NT2/D1 (cell line): ENCODE measurements around the gene ST6GALNAC3.
"Not testable (repeated sequence)": the region's sequence is repeated elsewhere in the genome, so short reads cannot be mapped to it uniquely, and the experiment has no call there.

ENCODE experiments used
- DNase-seq: peaks from one replicate; pipeline ENCODE4 v3.0.0-alpha.2; 2011; ENCODE audit warnings: low read depth, low spot score
- H3K27me3 ChIP-seq: 2 replicates; pipeline ENCODE4 v1.6.0; 2011; ENCODE audit warnings: mild to moderate bottlenecking; ENCODE audit not compliant: insufficient read length, insufficient read depth
- H3K36me3 ChIP-seq: 2 replicates; pipeline ENCODE4 v1.6.1; 2011; ENCODE audit warnings: mild to moderate bottlenecking, low read length, mixed read lengths; ENCODE audit not compliant: insufficient read depth, insufficient read length
- H3K4me1 ChIP-seq: 2 replicates; pipeline ENCODE4 v1.5.1; 2011; ENCODE audit not compliant: insufficient read depth, insufficient read length
- H3K4me3 ChIP-seq: 2 replicates; pipeline ENCODE4 v1.5.1; 2011; ENCODE audit warnings: low read depth; ENCODE audit not compliant: insufficient read length
- H3K9ac ChIP-seq: 2 replicates; pipeline ENCODE4 v1.6.0; 2011; ENCODE audit warnings: low read depth; ENCODE audit not compliant: insufficient read length
- H3K9me3 ChIP-seq: 2 replicates; pipeline ENCODE4 v1.5.1; 2011; ENCODE audit warnings: mild to moderate bottlenecking, low read length; ENCODE audit not compliant: insufficient read depth
- SUZ12 ChIP-seq: IDR thresholded peaks from 2 replicates; pipeline ENCODE4 v1.6.1; 2011; ENCODE audit not compliant: insufficient read length, insufficient read depth; ENCODE audit errors: extremely low read depth
- YY1 ChIP-seq: IDR thresholded peaks from 2 replicates; pipeline ENCODE4 v1.6.1; 2011; ENCODE audit not compliant: insufficient read length, insufficient read depth
- ZNF274 ChIP-seq: IDR thresholded peaks from 2 replicates; pipeline ENCODE4 v1.6.1; 2011; ENCODE audit warnings: mild to moderate bottlenecking, low read depth, low read length

ST6GALNAC3 gene

DNA sequence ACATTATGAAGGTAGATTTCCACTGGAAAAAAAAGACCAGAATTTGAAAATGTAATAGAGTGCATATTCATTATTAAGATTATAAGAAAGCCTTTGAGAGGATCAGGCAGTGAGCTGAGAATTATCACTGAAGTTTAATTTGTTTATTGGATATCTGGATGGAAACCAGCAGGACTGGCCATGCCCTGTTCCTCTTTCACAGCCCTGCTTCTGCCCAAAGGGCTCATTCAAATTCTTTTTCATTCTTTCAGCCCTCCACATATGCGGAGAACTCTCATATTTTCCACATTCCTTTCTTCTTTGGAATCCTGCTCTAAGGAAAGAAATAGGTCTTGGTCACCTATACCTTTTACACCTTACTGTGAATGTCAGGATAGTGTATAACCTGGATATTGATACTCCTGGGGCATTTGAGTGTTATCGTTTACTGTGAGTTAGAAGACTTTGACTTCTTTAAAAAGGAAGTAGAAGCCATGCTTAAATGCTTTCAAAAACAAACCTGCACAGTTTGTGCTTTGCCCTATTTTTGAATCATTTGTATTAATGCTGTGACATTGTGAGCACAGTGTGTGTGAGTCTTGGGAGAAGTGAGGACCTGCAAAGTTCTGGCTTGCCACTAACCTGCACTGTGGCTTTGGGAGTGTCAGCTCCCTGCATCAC is 35.5 kb downstream of the ST6GALNAC3 start:
- no peak overlapping the region for H3K9ac ChIP-seq
- no peaks in the 10 kb centered on the region for H3K4me1 ChIP-seq
- DNase-seq = no peak
- H3K4me3 ChIP-seq = no peak overlapping the region
- TF ChIP-seq SUZ12 = no peak
- TF ChIP-seq YY1 = no peak
- TF ChIP-seq ZNF274 = no peak
- no peaks in the 10 kb centered on the region for H3K27me3 ChIP-seq
- H3K36me3 ChIP-seq = no peaks in the 10 kb centered on the region
- H3K9me3 ChIP-seq = no peaks in the 10 kb centered on the region

DNA sequence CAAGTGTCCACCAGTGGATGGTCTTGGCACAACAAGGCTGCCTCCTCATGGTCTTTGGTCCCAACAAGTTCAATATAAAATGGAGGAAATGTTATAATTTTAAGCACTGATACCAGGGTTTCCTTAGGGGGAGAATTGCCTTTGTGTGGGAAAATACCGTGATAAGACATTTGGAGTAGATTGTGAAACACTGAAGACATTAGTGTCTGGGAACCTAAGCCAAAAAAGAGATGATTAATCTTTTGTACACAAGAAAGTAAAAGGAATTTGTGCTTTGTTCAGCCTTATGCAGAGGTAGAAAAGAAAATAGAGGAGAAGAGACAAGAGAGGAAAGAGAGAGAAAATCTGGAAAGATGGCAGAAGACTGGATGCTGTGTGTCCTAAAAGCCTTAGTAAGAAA is 36.1 kb downstream of the ST6GALNAC3 start:
- TF ChIP-seq ZNF274 (no peak), YY1 (no peak), SUZ12 (no peak)
- Histone ChIP-seq H3K4me1 (no peaks in the 10 kb centered on the region), H3K4me3 (no peak overlapping the region), H3K9ac (no peak overlapping the region), H3K36me3 (no peaks in the 10 kb centered on the region), H3K9me3 (no peaks in the 10 kb centered on the region), H3K27me3 (no peaks in the 10 kb centered on the region)
- no peak for DNase-seq

DNA sequence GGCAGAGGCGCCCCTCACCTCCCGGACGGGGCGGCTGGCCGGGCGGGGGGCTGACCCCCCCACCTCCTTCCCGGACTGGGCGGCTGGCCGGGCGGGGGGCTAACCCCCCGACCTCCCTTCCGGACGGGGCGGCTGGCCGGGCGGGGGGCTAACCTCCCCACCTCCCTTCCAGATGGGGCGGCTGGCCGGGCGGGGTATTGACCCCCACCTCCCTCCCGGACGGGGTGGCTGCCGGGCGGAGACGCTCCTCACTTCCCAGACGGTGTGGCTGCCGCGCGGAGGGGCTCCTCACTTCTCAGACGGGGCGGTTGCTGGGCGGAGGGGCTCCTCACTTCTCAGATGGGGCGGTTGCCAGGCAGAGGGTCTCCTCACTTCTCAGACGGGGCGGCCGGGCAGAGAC is 37.8 kb downstream of the ST6GALNAC3 start:
- not testable (repeated sequence) for H3K27me3 ChIP-seq

DNA sequence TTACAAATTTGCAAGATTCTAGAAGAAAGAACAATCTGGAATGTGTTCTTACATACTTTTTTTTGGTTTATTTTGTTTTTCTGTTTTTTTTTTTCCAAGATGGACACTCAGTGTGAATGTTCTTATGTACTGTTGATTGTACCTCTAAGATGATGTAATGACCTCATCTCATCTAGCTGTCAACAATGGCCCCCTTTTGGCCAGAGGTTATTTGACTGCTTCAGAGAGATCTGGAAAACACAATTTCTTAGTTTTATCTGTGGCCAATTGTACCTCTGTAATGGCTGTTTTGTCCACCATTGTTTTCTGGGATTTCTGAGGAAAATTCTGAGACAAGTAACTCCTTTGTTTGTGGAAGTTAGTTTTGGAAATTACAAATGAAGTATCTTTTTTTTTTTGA is 38.9 kb downstream of the ST6GALNAC3 start:
- Histone ChIP-seq H3K9me3 (no peaks in the 10 kb centered on the region), H3K36me3 (no peaks in the 10 kb centered on the region), H3K4me1 (no peaks in the 10 kb centered on the region), H3K4me3 (no peak overlapping the region), H3K27me3 (no peaks in the 10 kb centered on the region), H3K9ac (no peak overlapping the region)
- no peak for DNase-seq
- TF ChIP-seq SUZ12 (no peak), ZNF274 (no peak), YY1 (no peak)

More for the DNA sequence above, 37.8 kb downstream of the ST6GALNAC3 start:
- not testable (repeated sequence) for H3K4me3 ChIP-seq, DNase-seq, H3K4me1 ChIP-seq, H3K9ac ChIP-seq, H3K9me3 ChIP-seq, H3K36me3 ChIP-seq

DNA sequence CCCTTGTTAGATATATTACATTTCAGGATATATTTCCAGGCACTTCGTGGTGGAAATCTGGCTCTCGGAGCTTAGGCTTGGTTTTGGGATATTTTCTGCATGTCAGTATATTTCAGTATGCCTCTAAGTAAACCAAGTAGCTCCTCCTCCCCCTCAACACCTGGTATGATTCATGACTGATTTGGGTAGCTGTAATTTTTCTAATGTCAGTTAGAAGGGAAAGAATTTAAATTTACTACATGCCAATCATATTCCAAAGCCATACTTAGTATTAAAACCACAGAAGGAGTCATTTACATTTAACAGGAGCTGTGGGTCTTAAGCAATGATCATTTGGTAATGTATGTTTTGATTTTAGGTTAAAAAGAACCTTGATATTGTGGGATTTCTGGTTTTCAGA is 40.6 kb downstream of the ST6GALNAC3 start:
- H3K4me3 ChIP-seq = no peak overlapping the region
- no peaks in the 10 kb centered on the region for H3K36me3 ChIP-seq
- no peak for DNase-seq
- H3K9me3 ChIP-seq = no peaks in the 10 kb centered on the region
- no peaks in the 10 kb centered on the region for H3K27me3 ChIP-seq
- TF ChIP-seq YY1 = no peak
- TF ChIP-seq SUZ12 = no peak
- TF ChIP-seq ZNF274 = no peak
- no peak overlapping the region for H3K9ac ChIP-seq
- H3K4me1 ChIP-seq = no peaks in the 10 kb centered on the region

DNA sequence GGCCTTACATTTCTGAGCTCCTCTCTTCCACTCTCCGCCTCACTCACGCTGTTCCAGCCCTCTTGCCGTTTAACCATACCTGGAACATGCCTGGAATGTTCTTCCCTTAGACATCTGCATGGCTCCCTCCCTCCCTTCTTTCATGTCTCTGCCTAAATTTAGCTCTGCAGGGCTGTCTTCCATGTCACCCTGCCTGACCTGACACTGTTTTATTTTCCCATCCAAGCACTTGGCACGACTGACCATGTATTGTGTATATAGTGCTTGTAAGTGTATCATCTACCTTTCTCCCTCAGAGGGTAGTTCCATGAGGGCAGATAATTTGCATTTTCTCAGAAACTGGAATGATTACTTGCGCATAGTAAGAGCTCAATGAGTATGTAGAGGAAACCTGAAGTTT is 47.3 kb downstream of the ST6GALNAC3 start:
- Histone ChIP-seq H3K36me3 (no peaks in the 10 kb centered on the region), H3K9me3 (no peaks in the 10 kb centered on the region), H3K4me3 (no peak overlapping the region), H3K9ac (no peak overlapping the region), H3K4me1 (no peaks in the 10 kb centered on the region), H3K27me3 (no peaks in the 10 kb centered on the region)
- no peak for DNase-seq
- TF ChIP-seq YY1 (no peak), ZNF274 (no peak), SUZ12 (no peak)

DNA sequence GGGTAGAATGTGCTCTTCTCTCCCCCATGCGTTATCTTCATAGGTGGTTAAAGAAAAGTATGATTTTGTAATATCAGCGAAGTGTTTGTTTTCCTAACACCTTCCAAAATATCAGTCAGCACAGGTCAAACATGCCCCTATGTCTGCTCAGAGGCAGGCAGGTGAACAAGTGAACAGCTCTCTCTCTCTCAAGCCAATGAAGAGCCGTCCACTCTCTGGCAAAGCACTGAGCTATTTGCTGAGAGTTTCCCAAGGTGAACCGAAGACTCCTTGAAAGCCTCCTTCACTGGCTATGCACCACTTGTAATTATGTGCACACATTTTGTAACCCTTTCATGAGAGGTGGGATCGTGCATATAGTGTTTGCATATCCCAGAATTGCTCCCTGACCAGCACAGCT is 47.7 kb downstream of the ST6GALNAC3 start:
- Histone ChIP-seq H3K27me3 (no peaks in the 10 kb centered on the region), H3K4me1 (no peaks in the 10 kb centered on the region), H3K36me3 (no peaks in the 10 kb centered on the region), H3K9ac (no peak overlapping the region), H3K9me3 (no peaks in the 10 kb centered on the region), H3K4me3 (no peak overlapping the region)
- no peak for TF ChIP-seq YY1
- TF ChIP-seq SUZ12 = no peak
- no peak for TF ChIP-seq ZNF274
- DNase-seq = no peak

DNA sequence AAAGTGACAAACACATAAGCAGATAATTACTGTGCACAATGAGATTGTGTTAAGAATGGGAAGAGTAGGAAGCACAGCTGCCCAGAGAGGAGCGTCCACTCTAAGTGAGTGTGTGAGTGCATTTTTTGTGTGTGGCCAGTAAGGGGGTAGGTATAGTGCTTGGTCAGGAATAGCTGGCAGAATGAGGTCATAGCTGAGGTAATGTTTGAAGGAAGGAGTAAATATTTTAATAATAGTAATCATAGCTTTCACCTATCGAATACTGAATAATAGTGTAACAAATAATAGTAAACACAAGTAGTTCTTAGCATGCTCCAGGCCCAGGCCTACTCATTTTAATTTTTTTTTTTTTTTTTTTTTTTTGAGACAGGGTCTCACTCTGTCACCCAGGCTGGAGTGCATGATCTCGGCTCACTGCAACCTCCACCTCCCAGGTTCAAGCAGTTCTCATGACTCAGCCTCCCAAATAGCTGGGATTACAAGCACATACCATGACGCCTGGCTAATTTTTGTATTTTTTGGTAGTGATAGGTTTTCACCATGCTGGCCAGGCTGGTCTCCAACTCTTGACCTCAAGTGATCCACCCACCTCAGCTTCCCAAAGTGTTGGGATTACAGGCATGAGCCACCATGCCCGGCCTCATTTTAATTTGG is 49.0 kb downstream of the ST6GALNAC3 start:
- not testable (repeated sequence) for H3K27me3 ChIP-seq, H3K4me3 ChIP-seq, H3K9me3 ChIP-seq, H3K36me3 ChIP-seq, H3K9ac ChIP-seq, DNase-seq, H3K4me1 ChIP-seq
